Head of caudate nucleus (tissue), 42 donors: Measurements from ENCODE around the gene RNF5.
"Not testable (repeated sequence)": the region's sequence is repeated elsewhere in the genome, so short reads cannot be mapped to it uniquely, and the experiment has no call there.

ENCODE experiments used
- DNase-seq, 42 donors: peaks; one replicate each; pipeline versions ENCODE4 v3.0.0 to v3.0.0-alpha.2; 2020 to 2021; ENCODE audit warnings: mixed read lengths in 7 of 42
- intact Hi-C: fragments of 100-400 bp; cut with DNase I; formaldehyde crosslinking; loops from one replicate; pipeline ENCODE4 v1.15.0; 2022

RNF5 gene

GRCh38 chr6:32186151-32186840 is 8.1 kb downstream of the RNF5 start:
- peak in 1 of 42 donors; percentile 2 for DNase-seq
- intact Hi-C loops = not testable (repeated sequence)

GRCh38 chr6:32187009-32187709 is 9.0 kb downstream of the RNF5 start:
- peak in 1 of 42 donors; percentile 1 for DNase-seq

GRCh38 chr6:32187725-32188380 is 9.6 kb downstream of the RNF5 start:
- not testable (repeated sequence) for DNase-seq

More at GRCh38 chr6:32187009-32187709, 9.0 kb downstream of the RNF5 start:
- intact Hi-C loops = no loop called here

GRCh38 chr6:32188381-32189068 is 10.3 kb downstream of the RNF5 start:
- peak in 1 of 42 donors; percentile 29 for DNase-seq
- intact Hi-C loops = no loop called here

More at GRCh38 chr6:32187725-32188380, 9.6 kb downstream of the RNF5 start:
- intact Hi-C loops = not testable (repeated sequence)

- intact Hi-C loops = no loop called here
- DNase-seq = no peak
These were observed 11.0 kb downstream of the RNF5 start for GRCh38 chr6:32189069-32189741.

GRCh38 chr6:32189742-32190053 is 11.5 kb downstream of the RNF5 start:
- intact Hi-C loops = no loop called here
- DNase-seq = no peak

GRCh38 chr6:32190054-32190851 is 12.0 kb downstream of the RNF5 start, which contains the start of gene PBX2:
TSS of gene PBX2 (minus strand) at chr6:32190202. CDS start at chr6:32189915, 287 bp downstream.
- DNase-seq = peak; percentile 73 to 98 (median 90)
- intact Hi-C loops = no loop called here

GRCh38 chr6:32190911-32191677 is 12.9 kb downstream of the RNF5 start:
- DNase-seq = no peak
- intact Hi-C loops = no loop called here

- intact Hi-C loops = no loop called here
- DNase-seq = no peak
These were observed 13.7 kb downstream of the RNF5 start for GRCh38 chr6:32191696-32192607.

GRCh38 chr6:32192608-32193039 is 14.4 kb downstream of the RNF5 start, which contains the start of gene GPSM3:
TSS of gene GPSM3 (minus strand) at chr6:32192643. CDS start at chr6:32192513, 130 bp downstream.
- DNase-seq = peak in 9 of 42 donors; percentile 23 to 46 (median 37)
- intact Hi-C loops = no loop called here

- intact Hi-C loops, DNase-seq: not testable (repeated sequence)
These were observed 14.9 kb downstream of the RNF5 start for GRCh38 chr6:32193096-32193495.

- DNase-seq = no peak
- intact Hi-C loops = no loop called here
These were observed 16.2 kb downstream of the RNF5 start for GRCh38 chr6:32194388-32194787.

GRCh38 chr6:32194825-32195651 is 16.8 kb downstream of the RNF5 start:
- peak in 21 of 42 donors; percentile 19 to 75 (median 52) for DNase-seq
- intact Hi-C loops = loop anchor here (5.0 kb wide), 1 partner anchor 68 kb away; the partner anchor contains the start of gene ATF6B

GRCh38 chr6:32195652-32195901 is 17.4 kb downstream of the RNF5 start:
- peak; percentile 100 for DNase-seq
- intact Hi-C loops = loop anchor here (5.0 kb wide), 1 partner anchor 68 kb away; the partner anchor contains the start of gene ATF6B
